GM23248 (cell line): ENCODE measurements around the gene NPIPB8. TPM values are rescaled to one million over a fixed set of nuclear protein-coding genes. Genes with fewer than 3 reads are reported as not detected.
"Not testable (repeated sequence)": the region's sequence is repeated elsewhere in the genome, so short reads cannot be mapped to it uniquely, and the experiment has no call there.

ENCODE experiments used
- DNase-seq: peaks from one replicate; pipeline ENCODE4 v3.0.0-alpha.2; 2015
- H2AFZ ChIP-seq: fragments of 200-600 bp; sonication (generic); 2 replicates; pipeline ENCODE4 v1.6.1; 2016; ENCODE audit warnings: antibody characterized with exemption
- H3F3A ChIP-seq: fragments of 200-600 bp; sonication (generic); 2 replicates; pipeline ENCODE4 v1.6.1; 2016; ENCODE audit warnings: mild to moderate bottlenecking, antibody characterized with exemption, mixed run types; ENCODE audit not compliant: insufficient read depth
- H3K27ac ChIP-seq: fragments of 200-600 bp; sonication (generic); 2 replicates; pipeline ENCODE4 v1.5.1; 2016; ENCODE audit warnings: mild to moderate bottlenecking
- H3K27me3 ChIP-seq: fragments of 200-600 bp; sonication (generic); replicated peaks from 2 replicates; pipeline ENCODE4 v1.6.1; 2016; ENCODE audit warnings: mild to moderate bottlenecking; ENCODE audit not compliant: insufficient read depth
- H3K36me3 ChIP-seq: fragments of 200-600 bp; sonication (generic); 2 replicates; pipeline ENCODE4 v1.6.1; 2016; ENCODE audit warnings: low read depth, mild to moderate bottlenecking
- H3K4me1 ChIP-seq: fragments of 200-600 bp; sonication (generic); 2 replicates; pipeline ENCODE4 v1.6.1; 2016; ENCODE audit warnings: mild to moderate bottlenecking; ENCODE audit not compliant: insufficient read depth
- H3K4me2 ChIP-seq: fragments of 200-600 bp; sonication (generic); one replicate; pipeline ENCODE4 v1.6.1; 2016; ENCODE audit warnings: mild to moderate bottlenecking; ENCODE audit not compliant: unreplicated experiment
- H3K4me3 ChIP-seq: fragments of 200-600 bp; sonication (generic); 2 replicates; pipeline ENCODE4 v1.5.1; 2016; ENCODE audit warnings: mild to moderate bottlenecking
- H3K79me2 ChIP-seq: fragments of 200-600 bp; sonication (generic); 2 replicates; pipeline ENCODE4 v1.6.1; 2016; ENCODE audit warnings: mild to moderate bottlenecking; ENCODE audit not compliant: insufficient read depth
- H3K9ac ChIP-seq: fragments of 200-600 bp; sonication (generic); 2 replicates; pipeline ENCODE4 v1.6.1; 2016; ENCODE audit warnings: mild to moderate bottlenecking
- H3K9me2 ChIP-seq: fragments of 200-600 bp; sonication (generic); 2 replicates; pipeline ENCODE4 v1.6.1; 2016; ENCODE audit warnings: mixed run types, mild to moderate bottlenecking, moderate library complexity; ENCODE audit not compliant: insufficient read depth
- H3K9me3 ChIP-seq: fragments of 200-600 bp; sonication (generic); one replicate; pipeline ENCODE4 v1.6.1; 2017; ENCODE audit warnings: low read depth
- H4K20me1 ChIP-seq: fragments of 200-600 bp; sonication (generic); 2 replicates; pipeline ENCODE4 v1.6.0; 2016; ENCODE audit not compliant: insufficient read depth
- EZH2 ChIP-seq: fragments of 200-600 bp; sonication (generic); IDR thresholded peaks from 2 replicates; pipeline ENCODE4 v1.6.1; 2018; ENCODE audit warnings: antibody characterized with exemption, mild to moderate bottlenecking; ENCODE audit not compliant: insufficient read depth, poor library complexity, severe bottlenecking
- EZH2phosphoT487 ChIP-seq: fragments of 200-600 bp; sonication (generic); IDR thresholded peaks from 2 replicates; pipeline ENCODE4 v1.6.1; 2018; ENCODE audit warnings: antibody characterized with exemption, moderate library complexity, mild to moderate bottlenecking, low read depth; ENCODE audit not compliant: insufficient read depth
- WGBS, 2 experiments: methylation state at CpG; one replicate each; pipeline ENCODE4 v1.1.6; 2015 to 2017; ENCODE audit warnings: low lambda C conversion rate in 2 of 2, low coverage in 1 of 2; ENCODE audit errors: missing lambda C conversion rate in 2 of 2; 5-methylcytosine and 5-hydroxymethylcytosine counted together
- in situ Hi-C: fragments of 300-500 bp; cut with MboI; formaldehyde crosslinking; loops from 2 replicates; pipeline ENCODE4 v1.15.0; 2020
- polyA plus RNA-seq: library from polyadenylated mRNA; unstranded; fragments of >200 nt; fragmentation: Nextera tagmentation; extraction: Ambion mirVana; gene quantifications from 2 replicates; pipeline ENCODE4 v1.2.1, GENCODE V29; 2016
- total RNA-seq: library from RNA; depleted of rRNA; stranded (reverse); fragments of >200 nt; shearing (Covaris generic); gene quantifications from 2 replicates; pipeline ENCODE4 v1.2.3, GENCODE V29; 2014

NPIPB8 gene
- total and polyA plus RNA-seq, 2 experiments from 2014 or later = not detected

DNA sequence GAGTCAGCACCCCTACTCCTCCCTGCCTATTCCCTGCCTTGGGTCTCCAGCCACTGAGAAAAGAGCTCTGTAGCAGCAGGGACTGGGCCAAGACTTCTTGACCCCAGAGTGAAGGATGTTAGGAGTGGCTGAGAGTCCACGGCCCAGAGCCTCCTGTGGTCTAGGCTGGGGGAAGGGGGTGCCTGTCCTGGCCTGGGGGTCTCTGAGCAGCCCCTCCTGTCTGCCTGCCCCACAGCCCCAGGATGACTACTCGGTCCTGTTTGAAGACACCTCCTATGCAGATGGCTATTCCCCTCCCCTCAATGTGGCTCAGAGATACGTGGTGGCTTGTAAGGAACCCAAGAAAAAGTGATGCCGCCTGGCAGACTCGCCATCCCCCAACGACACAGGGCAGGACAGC is 46.5 kb upstream of the NPIPB8 start:
- no peak for TF ChIP-seq EZH2phosphoT487
- TF ChIP-seq EZH2 = no peak
- Histone ChIP-seq H3F3A (no peaks in the 10 kb centered on the region), H4K20me1 (no peaks in the 10 kb centered on the region), H3K4me1 (no peaks in the 10 kb centered on the region), H3K4me2 (no peak overlapping the region), H3K9me3 (no peaks in the 10 kb centered on the region), H3K36me3 (no peaks in the 10 kb centered on the region), H3K9me2 (no peaks in the 10 kb centered on the region), H3K9ac (no peak overlapping the region), H3K27me3 (no peaks in the 10 kb centered on the region), H2AFZ (no peak overlapping the region), H3K79me2 (no peaks in the 10 kb centered on the region), H3K4me3 (no peak overlapping the region), H3K27ac (no peak overlapping the region)
- DNase-seq = no peak
- 77 to 87% methylated on average over 6 of the region's 6 CpGs for WGBS, 2 experiments
- in situ Hi-C loops = no loop called here

DNA sequence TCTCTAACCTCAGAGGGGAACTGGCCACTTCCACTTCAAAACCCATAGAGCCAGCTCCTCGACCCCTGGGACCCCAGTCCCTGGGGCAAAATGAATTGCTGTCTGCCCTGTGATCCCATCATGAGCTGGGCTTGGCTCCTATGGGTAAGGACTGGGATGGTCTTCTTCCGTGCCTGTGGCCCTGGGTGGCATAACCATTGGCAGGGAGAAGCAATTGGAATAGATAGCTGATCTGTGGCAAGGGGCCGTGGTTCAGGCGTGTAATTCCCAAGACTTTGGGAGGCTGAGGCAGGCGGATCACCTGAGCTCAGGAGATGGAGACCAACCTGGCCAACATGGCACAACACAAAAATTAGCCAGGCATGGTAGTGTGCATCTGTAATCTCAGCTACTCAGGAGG is 45.4 kb upstream of the NPIPB8 start:
- H3K9me3 ChIP-seq = no peaks in the 10 kb centered on the region
- H3K4me3 ChIP-seq = no peak overlapping the region
- H3K27me3 ChIP-seq = no peaks in the 10 kb centered on the region
- H3K27ac ChIP-seq = no peak overlapping the region
- TF ChIP-seq EZH2 (no peak), EZH2phosphoT487 (no peak)
- H3K4me1 ChIP-seq = no peaks in the 10 kb centered on the region
- 81 to 89% methylated on average over 5 of the region's 5 CpGs for WGBS, 2 experiments
- H4K20me1 ChIP-seq = no peaks in the 10 kb centered on the region
- no peak overlapping the region for H3K4me2 ChIP-seq
- H3K79me2 ChIP-seq = no peaks in the 10 kb centered on the region
- no peaks in the 10 kb centered on the region for H3K9me2 ChIP-seq
- DNase-seq = no peak
- H2AFZ ChIP-seq = no peak overlapping the region
- no peaks in the 10 kb centered on the region for H3K36me3 ChIP-seq
- H3F3A ChIP-seq = no peaks in the 10 kb centered on the region
- in situ Hi-C loops = no loop called here
- no peak overlapping the region for H3K9ac ChIP-seq

DNA sequence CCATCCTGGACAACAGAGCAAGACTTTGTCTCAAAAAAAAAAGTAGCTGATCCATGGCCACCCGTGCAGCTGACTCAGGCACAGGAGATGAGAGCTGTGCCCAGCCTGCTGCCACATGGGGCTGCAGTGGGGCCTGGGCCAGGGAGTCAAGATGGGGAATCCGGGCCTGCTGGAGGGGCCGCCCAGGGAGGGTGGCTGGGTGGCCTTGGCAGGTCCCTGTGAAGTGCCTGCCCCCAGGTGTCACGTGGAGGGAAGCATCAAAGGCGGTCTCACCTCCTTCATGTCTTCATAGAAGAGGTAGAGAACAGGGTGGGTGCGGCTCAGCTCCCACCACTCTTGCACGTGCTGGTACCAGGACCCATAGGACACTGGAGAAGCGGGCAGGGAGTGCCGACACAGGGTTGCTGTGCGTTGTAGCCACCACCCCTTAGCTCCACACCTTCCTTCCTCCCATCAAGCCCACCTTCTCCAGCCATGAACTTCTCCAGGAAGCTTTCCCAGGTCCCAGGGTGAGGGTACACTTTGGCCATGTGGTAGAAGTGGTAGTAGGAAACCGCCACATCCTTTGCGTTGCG is 44.8 kb upstream of the NPIPB8 start:
- no peaks in the 10 kb centered on the region for H3K4me1 ChIP-seq
- H3K79me2 ChIP-seq = no peaks in the 10 kb centered on the region
- no peak overlapping the region for H3K27ac ChIP-seq
- no peak overlapping the region for H3K4me2 ChIP-seq
- no peak for DNase-seq
- WGBS, 2 experiments = 78% methylated on average over 12 to 13 of the region's 13 CpGs
- H3K9ac ChIP-seq = no peak overlapping the region
- TF ChIP-seq EZH2 (no peak), EZH2phosphoT487 (no peak)
- no peaks in the 10 kb centered on the region for H3K36me3 ChIP-seq
- H4K20me1 ChIP-seq = no peaks in the 10 kb centered on the region
- in situ Hi-C loops = no loop called here
- no peaks in the 10 kb centered on the region for H3K9me2 ChIP-seq
- no peak overlapping the region for H2AFZ ChIP-seq
- no peaks in the 10 kb centered on the region for H3K9me3 ChIP-seq
- H3K4me3 ChIP-seq = no peak overlapping the region
- H3F3A ChIP-seq = no peaks in the 10 kb centered on the region
- no peaks in the 10 kb centered on the region for H3K27me3 ChIP-seq

DNA sequence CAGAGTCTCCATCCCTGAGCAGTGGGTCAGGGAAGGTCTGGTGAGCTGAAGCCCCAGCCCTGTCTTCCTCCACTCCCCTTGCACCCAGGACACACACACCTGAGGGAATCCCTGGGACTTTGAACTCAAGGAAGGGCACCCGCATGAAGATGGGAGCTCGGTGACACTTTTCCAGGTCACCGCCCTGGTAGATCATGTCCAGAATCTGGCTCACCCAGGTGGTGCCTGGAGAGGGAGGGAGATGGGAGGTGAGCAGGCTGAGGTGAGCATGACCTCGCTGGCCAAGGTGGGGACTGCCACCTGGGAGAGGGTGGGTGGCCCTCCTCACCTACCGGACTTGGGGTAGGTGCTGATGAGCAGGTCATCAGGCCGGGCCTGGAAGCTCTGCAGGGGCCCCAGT is 42.4 kb upstream of the NPIPB8 start:
- H3K9me3 ChIP-seq, H3K27ac ChIP-seq, DNase-seq, H3K9me2 ChIP-seq, H3K79me2 ChIP-seq, H3K4me1 ChIP-seq, H3K36me3 ChIP-seq, H3K27me3 ChIP-seq, H3K4me3 ChIP-seq, in situ Hi-C loops, H2AFZ ChIP-seq, H4K20me1 ChIP-seq, H3F3A ChIP-seq, H3K9ac ChIP-seq, H3K4me2 ChIP-seq: not testable (repeated sequence)
- 95 to 98% methylated on average over 5 to 6 of the region's 6 CpGs for whole genome bisulfite sequencing, 2 experiments

DNA sequence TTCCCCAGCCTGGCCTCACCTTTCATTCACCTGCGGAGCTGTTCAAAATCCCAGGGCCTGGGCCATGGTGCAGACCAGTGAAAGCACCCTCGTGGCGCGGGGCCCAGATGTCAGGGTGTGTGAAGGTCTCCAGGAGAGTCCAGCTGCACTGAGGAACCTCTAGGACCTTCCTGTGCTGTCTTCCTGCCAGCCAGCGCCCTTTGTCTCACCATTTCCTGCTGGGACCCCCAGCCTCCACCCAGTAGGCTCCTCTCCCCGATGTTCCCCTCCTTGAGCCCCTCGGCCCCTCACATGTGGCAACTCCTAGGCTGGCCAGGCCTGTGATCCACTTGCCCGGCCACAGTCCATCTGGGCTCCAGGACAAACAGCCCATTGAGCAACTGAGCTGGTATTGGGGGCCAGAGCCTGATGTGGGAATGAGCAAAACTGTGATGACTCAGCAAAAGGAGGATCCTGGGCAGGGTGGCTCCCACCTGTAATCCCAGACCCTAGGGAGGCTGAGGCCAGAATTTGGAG is 41.7 kb upstream of the NPIPB8 start:
- no peak overlapping the region for H3K4me3 ChIP-seq
- H3K27ac ChIP-seq = no peak overlapping the region
- in situ Hi-C loops = no loop called here
- no peaks in the 10 kb centered on the region for H3K4me1 ChIP-seq
- no peak overlapping the region for H3K4me2 ChIP-seq
- H3K9ac ChIP-seq = no peak overlapping the region
- H3F3A ChIP-seq = no peaks in the 10 kb centered on the region
- H3K27me3 ChIP-seq = no peaks in the 10 kb centered on the region
- TF ChIP-seq EZH2 (no peak), EZH2phosphoT487 (no peak)
- H3K9me2 ChIP-seq = no peaks in the 10 kb centered on the region
- 61 to 66% methylated on average over 8 of the region's 8 CpGs for WGBS, 2 experiments
- H3K79me2 ChIP-seq = no peaks in the 10 kb centered on the region
- H3K9me3 ChIP-seq = no peaks in the 10 kb centered on the region
- no peaks in the 10 kb centered on the region for H3K36me3 ChIP-seq
- no peak overlapping the region for H2AFZ ChIP-seq
- peak; percentile 4 for DNase-seq
- H4K20me1 ChIP-seq = no peaks in the 10 kb centered on the region
